GM18858 (cell line): ENCODE results near the gene MGA.

ENCODE experiments used
- ATAC-seq: cut with Tn5 transposase; IDR thresholded peaks from one replicate; pipeline ENCODE4 v1.9.1; 2021; ENCODE audit not compliant: unreplicated experiment

The MGA gene

GRCh38 chr15:41660235-41661077, at the start of gene MGA:
Gene MGA, plus strand, starts transcription at chr15:41660405.
- peak; percentile 54 for ATAC-seq

GRCh38 chr15:41620536-41621199, 39.5 kb upstream of the MGA start:
- no peak for ATAC-seq

- no peak for ATAC-seq
Observed at GRCh38 chr15:41621200-41622193, 38.7 kb upstream of the MGA start.

- ATAC-seq: no peak
Observed at GRCh38 chr15:41622901-41623300, 37.3 kb upstream of the MGA start.

- no peak for ATAC-seq
Observed at GRCh38 chr15:41627203-41627602, 33.0 kb upstream of the MGA start.

- no peak for ATAC-seq
Observed at GRCh38 chr15:41629463-41629862, 30.7 kb upstream of the MGA start.

GRCh38 chr15:41629883-41630282, 30.3 kb upstream of the MGA start:
- ATAC-seq: no peak

GRCh38 chr15:41630616-41631217, 29.5 kb upstream of the MGA start:
- no peak for ATAC-seq

GRCh38 chr15:41631880-41632470, 28.2 kb upstream of the MGA start:
- ATAC-seq: no peak

- ATAC-seq: no peak
Observed at GRCh38 chr15:41633609-41634008, 26.6 kb upstream of the MGA start.

- no peak for ATAC-seq
Observed at GRCh38 chr15:41634072-41634626, 26.1 kb upstream of the MGA start.

GRCh38 chr15:41637086-41637485, 23.1 kb upstream of the MGA start:
- no peak for ATAC-seq

GRCh38 chr15:41640985-41641384, 19.2 kb upstream of the MGA start:
- no peak for ATAC-seq

- ATAC-seq: no peak
Observed at GRCh38 chr15:41647262-41647661, 12.9 kb upstream of the MGA start.

- ATAC-seq: no peak
Observed at GRCh38 chr15:41648097-41648496, 12.1 kb upstream of the MGA start.

- ATAC-seq: no peak
Observed at GRCh38 chr15:41648770-41649169, 11.4 kb upstream of the MGA start.

- no peak for ATAC-seq
Observed at GRCh38 chr15:41650806-41651205, 9.4 kb upstream of the MGA start.

- ATAC-seq: no peak
Observed at GRCh38 chr15:41651373-41651772, 8.8 kb upstream of the MGA start.

- no peak for ATAC-seq
Observed at GRCh38 chr15:41653760-41654159, 6.4 kb upstream of the MGA start.

- no peak for ATAC-seq
Observed at GRCh38 chr15:41655716-41656115, 4.5 kb upstream of the MGA start.
